Measurements from ENCODE around the gene NOSIP.
"Not testable (repeated sequence)": the region's sequence is repeated elsewhere in the genome, so short reads cannot be mapped to it uniquely, and the experiment has no call there.

The NOSIP gene

GRCh38 chr19:49580264-49581006, at the start of gene NOSIP:
TSS of gene NOSIP (minus strand) at chr19:49580556. CDS start at chr19:49560691, 19,865 bp downstream.
- no peak for DNase-seq (ENCODE audit: low read depth, low spot score)

- no peak for DNase-seq (ENCODE audit: low read depth, low spot score)
Observed at GRCh38 chr19:49629659-49630058, 49.3 kb upstream of the NOSIP start.

GRCh38 chr19:49626226-49626625, 45.9 kb upstream of the NOSIP start:
- DNase-seq (ENCODE audit: low read depth, low spot score), result no peak

GRCh38 chr19:49624967-49625910, 44.9 kb upstream of the NOSIP start:
- DNase-seq (ENCODE audit: low read depth, low spot score), result no peak

- not testable (repeated sequence) for DNase-seq (ENCODE audit: low read depth, low spot score)
Observed at GRCh38 chr19:49617860-49618259, 37.5 kb upstream of the NOSIP start.

GRCh38 chr19:49616945-49617344, 36.6 kb upstream of the NOSIP start:
- no peak for DNase-seq (ENCODE audit: low read depth, low spot score)

- no peak for DNase-seq (ENCODE audit: low read depth, low spot score)
Observed at GRCh38 chr19:49616532-49616931, 36.2 kb upstream of the NOSIP start.

- no peak for DNase-seq (ENCODE audit: low read depth, low spot score)
Observed at GRCh38 chr19:49615861-49616260, 35.5 kb upstream of the NOSIP start.

GRCh38 chr19:49614096-49614833, 33.9 kb upstream of the NOSIP start:
- no peak for DNase-seq (ENCODE audit: low read depth, low spot score)

- DNase-seq (ENCODE audit: low read depth, low spot score), result no peak
Observed at GRCh38 chr19:49613374-49613773, 33.0 kb upstream of the NOSIP start.

GRCh38 chr19:49609499-49610092, 29.2 kb upstream of the NOSIP start:
- no peak for DNase-seq (ENCODE audit: low read depth, low spot score)

GRCh38 chr19:49605605-49606004, 25.2 kb upstream of the NOSIP start:
- no peak for DNase-seq (ENCODE audit: low read depth, low spot score)

- DNase-seq (ENCODE audit: low read depth, low spot score), result no peak
Observed at GRCh38 chr19:49602806-49603205, 22.4 kb upstream of the NOSIP start.

GRCh38 chr19:49601482-49602038, 21.2 kb upstream of the NOSIP start:
- DNase-seq (ENCODE audit: low read depth, low spot score), result no peak

GRCh38 chr19:49599378-49600295, 19.3 kb upstream of the NOSIP start:
- no peak for DNase-seq (ENCODE audit: low read depth, low spot score)

- no peak for DNase-seq (ENCODE audit: low read depth, low spot score)
Observed at GRCh38 chr19:49597703-49597974, 17.3 kb upstream of the NOSIP start.

GRCh38 chr19:49596954-49597702, 16.8 kb upstream of the NOSIP start:
- DNase-seq (ENCODE audit: low read depth, low spot score), result no peak

- no peak for DNase-seq (ENCODE audit: low read depth, low spot score)
Observed at GRCh38 chr19:49596407-49596806, 16.1 kb upstream of the NOSIP start.

- no peak for DNase-seq (ENCODE audit: low read depth, low spot score)
Observed at GRCh38 chr19:49595819-49596404, 15.6 kb upstream of the NOSIP start.
